ENCODE data around the gene FAM83D. TPM values are rescaled to one million over a fixed set of nuclear protein-coding genes. Genes with fewer than 3 reads are reported as not detected.
A peak's percentile ranks its signal among the peaks of the same experiment; 100 is the strongest.

FAM83D gene
- total RNA-seq, 1 donor from 2014 or later: 7.7 TPM

GRCh38 chr20:38885357-38885756 is 40.9 kb upstream of the FAM83D start:
- Mint-ChIP-seq H3K27me3 (ENCODE audit: unreplicated experiment) (peaks cover 2% of the 10 kb centered on the region), H3K4me1 (ENCODE audit: unreplicated experiment) (peaks cover 11% of the 10 kb centered on the region), H3K27ac (ENCODE audit: unreplicated experiment) (no peak overlapping the region), H3K9me3 (ENCODE audit: unreplicated experiment) (no peaks in the 10 kb centered on the region), H3K4me3 (ENCODE audit: unreplicated experiment) (no peak overlapping the region), H3K36me3 (ENCODE audit: low read depth, unreplicated experiment) (peaks cover 16% of the 10 kb centered on the region)
- DNase-seq (ENCODE audit: low spot score): no peak
- TF ChIP-seq, protein P1, sequence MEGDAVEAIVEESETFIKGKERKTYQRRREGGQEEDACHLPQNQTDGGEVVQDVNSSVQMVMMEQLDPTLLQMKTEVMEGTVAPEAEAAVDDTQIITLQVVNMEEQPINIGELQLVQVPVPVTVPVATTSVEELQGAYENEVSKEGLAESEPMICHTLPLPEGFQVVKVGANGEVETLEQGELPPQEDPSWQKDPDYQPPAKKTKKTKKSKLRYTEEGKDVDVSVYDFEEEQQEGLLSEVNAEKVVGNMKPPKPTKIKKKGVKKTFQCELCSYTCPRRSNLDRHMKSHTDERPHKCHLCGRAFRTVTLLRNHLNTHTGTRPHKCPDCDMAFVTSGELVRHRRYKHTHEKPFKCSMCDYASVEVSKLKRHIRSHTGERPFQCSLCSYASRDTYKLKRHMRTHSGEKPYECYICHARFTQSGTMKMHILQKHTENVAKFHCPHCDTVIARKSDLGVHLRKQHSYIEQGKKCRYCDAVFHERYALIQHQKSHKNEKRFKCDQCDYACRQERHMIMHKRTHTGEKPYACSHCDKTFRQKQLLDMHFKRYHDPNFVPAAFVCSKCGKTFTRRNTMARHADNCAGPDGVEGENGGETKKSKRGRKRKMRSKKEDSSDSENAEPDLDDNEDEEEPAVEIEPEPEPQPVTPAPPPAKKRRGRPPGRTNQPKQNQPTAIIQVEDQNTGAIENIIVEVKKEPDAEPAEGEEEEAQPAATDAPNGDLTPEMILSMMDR (IDR thresholded peaks at IDR 0.05; ENCODE audit: unreplicated experiment): no peak

DNA sequence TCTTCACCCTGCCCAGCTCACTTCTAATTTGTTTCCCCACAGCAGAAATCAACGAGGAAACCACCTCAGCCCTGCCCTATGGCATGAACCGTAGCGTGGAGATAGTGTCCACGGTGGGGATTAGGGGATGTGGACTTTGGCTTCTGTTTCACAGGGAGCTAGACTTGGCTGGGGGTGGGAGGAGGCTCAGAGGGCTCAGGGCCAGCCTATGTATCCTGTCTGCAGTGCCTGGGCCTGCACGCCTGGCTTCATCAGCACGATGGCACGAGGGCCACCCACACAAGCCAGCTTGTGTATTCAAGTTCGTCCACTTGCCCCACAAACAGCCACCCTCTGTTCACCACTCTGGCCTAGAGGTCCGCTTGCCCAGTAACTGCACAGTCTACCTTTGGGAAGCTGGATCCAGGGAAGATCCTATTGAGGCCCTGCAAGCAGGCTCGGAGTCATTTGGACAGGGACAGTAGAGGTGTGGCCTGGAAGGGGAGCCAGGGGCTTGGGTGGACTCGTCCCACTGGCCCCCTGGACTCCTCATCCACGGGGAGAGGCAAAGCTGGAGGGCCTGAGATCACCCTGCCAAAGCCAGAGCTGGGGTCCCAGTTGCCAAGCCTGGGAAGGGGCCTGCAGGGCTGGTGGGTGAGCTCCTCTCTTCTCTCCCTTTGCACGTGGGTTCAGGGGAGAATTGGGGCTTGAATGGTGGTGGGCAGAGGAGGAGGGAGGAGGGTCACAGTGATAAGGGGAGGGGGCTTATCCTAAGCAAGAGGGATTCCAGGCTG is 38.0 kb upstream of the FAM83D start:
- peaks cover 12% of the 10 kb centered on the region for H3K36me3 Mint-ChIP-seq (ENCODE audit: low read depth, unreplicated experiment)
- no peak for DNase-seq (ENCODE audit: low spot score)
- peaks cover 8% of the 10 kb centered on the region for H3K4me1 Mint-ChIP-seq (ENCODE audit: unreplicated experiment)
- H3K27ac Mint-ChIP-seq (ENCODE audit: unreplicated experiment): no peak overlapping the region
- H3K27me3 Mint-ChIP-seq (ENCODE audit: unreplicated experiment): peaks cover 5% of the 10 kb centered on the region
- no peak overlapping the region for H3K4me3 Mint-ChIP-seq (ENCODE audit: unreplicated experiment)
- TF ChIP-seq, protein P1 (IDR thresholded peaks at IDR 0.05; ENCODE audit: unreplicated experiment): no peak
- no peaks in the 10 kb centered on the region for H3K9me3 Mint-ChIP-seq (ENCODE audit: unreplicated experiment)

- no peak overlapping the region for H3K27ac Mint-ChIP-seq (ENCODE audit: unreplicated experiment)
- peaks cover 5% of the 10 kb centered on the region for H3K27me3 Mint-ChIP-seq (ENCODE audit: unreplicated experiment)
- H3K36me3 Mint-ChIP-seq (ENCODE audit: low read depth, unreplicated experiment): peaks cover 12% of the 10 kb centered on the region
- no peak for DNase-seq (ENCODE audit: low spot score)
- TF ChIP-seq, protein P1 (IDR thresholded peaks at IDR 0.05; ENCODE audit: unreplicated experiment): no peak
- H3K9me3 Mint-ChIP-seq (ENCODE audit: unreplicated experiment): no peaks in the 10 kb centered on the region
- peaks cover 10% of the 10 kb centered on the region for H3K4me1 Mint-ChIP-seq (ENCODE audit: unreplicated experiment)
- H3K4me3 Mint-ChIP-seq (ENCODE audit: unreplicated experiment): no peak overlapping the region
Observed at GRCh38 chr20:38889050-38889449, 37.2 kb upstream of the FAM83D start.

DNA sequence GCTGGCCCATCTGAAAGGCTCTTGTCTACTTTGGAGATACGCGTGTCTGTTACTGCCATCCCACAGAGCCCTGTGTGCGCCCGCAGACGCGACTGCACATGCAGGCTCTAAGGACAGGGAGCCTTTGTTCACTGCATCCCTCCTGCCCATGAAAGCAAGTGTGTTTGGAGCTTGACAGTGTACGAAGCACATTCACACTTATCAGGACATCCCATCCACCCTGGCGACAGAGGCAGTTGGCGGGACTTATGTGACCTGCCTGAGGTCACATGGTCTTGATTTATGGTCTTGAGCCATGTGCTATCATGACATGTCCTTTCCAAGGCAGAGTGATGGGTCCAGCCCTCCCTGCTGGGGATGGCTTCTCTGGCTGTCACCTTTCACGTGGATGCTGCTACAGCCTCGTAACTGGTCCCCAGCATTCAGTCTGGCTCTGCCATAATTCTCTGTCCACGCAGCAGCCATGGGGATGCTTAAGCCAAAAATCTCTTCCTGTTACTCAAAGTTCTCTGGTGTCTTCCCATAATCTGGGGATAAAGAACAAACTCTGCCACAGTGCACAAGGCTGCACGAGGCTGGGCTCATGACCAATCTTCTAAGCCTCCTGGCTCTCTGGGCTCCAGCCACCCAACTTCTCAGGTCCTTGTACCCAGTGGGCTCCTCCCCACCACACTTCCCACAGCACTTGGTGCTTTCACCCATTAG is 36.3 kb upstream of the FAM83D start:
- TF ChIP-seq, protein P1 (IDR thresholded peaks at IDR 0.05; ENCODE audit: unreplicated experiment): no peak
- Mint-ChIP-seq H3K36me3 (ENCODE audit: low read depth, unreplicated experiment) (peaks cover 20% of the 10 kb centered on the region), H3K27ac (ENCODE audit: unreplicated experiment) (no peak overlapping the region), H3K4me3 (ENCODE audit: unreplicated experiment) (no peak overlapping the region), H3K4me1 (ENCODE audit: unreplicated experiment) (peaks cover 17% of the 10 kb centered on the region), H3K9me3 (ENCODE audit: unreplicated experiment) (no peaks in the 10 kb centered on the region), H3K27me3 (ENCODE audit: unreplicated experiment) (peaks cover 5% of the 10 kb centered on the region)
- no peak for DNase-seq (ENCODE audit: low spot score)

DNA sequence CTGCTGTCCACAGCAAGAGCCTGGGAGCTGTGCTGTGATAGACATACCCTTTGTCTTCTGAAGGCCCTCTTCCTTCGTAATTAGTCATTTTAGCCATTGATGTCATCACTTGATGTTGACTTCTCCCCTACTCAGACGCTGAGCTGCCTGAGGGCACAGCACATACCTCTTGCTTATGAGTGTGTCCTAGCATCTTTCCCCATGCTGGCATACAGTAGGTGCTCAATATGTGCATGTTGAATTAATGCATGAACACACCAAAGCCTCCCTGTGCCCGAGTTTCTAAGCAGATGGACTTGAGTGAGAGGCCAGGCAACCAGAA is 35.8 kb upstream of the FAM83D start:
- TF ChIP-seq, protein P1 (IDR thresholded peaks at IDR 0.05; ENCODE audit: unreplicated experiment): no peak
- Mint-ChIP-seq H3K27ac (ENCODE audit: unreplicated experiment) (no peak overlapping the region), H3K4me1 (ENCODE audit: unreplicated experiment) (peaks cover 17% of the 10 kb centered on the region), H3K27me3 (ENCODE audit: unreplicated experiment) (peaks cover 5% of the 10 kb centered on the region), H3K36me3 (ENCODE audit: low read depth, unreplicated experiment) (peaks cover 20% of the 10 kb centered on the region), H3K4me3 (ENCODE audit: unreplicated experiment) (peak overlapping the region; percentile 42), H3K9me3 (ENCODE audit: unreplicated experiment) (no peaks in the 10 kb centered on the region)
- DNase-seq (ENCODE audit: low spot score): no peak

All from endothelial cell (in vitro differentiated cells).